DLD1 (cell line): Measurements from ENCODE around the gene SMPD3.
"Not testable (repeated sequence)": the region's sequence is repeated elsewhere in the genome, so short reads cannot be mapped to it uniquely, and the experiment has no call there.

Experiments used
- in situ Hi-C: cut with HindIII; loops from 2 replicates; pipeline ENCODE4 v1.10.0; 2017; ENCODE audit warnings: low sequenced_read_pairs

Gene SMPD3

GRCh38 chr16:68448360-68448970 is at the start of gene SMPD3:
Gene SMPD3 (minus strand): TSS chr16:68448508. CDS start chr16:68372181, 76,327 bp downstream.
- in situ Hi-C loops, result no loop called here

DNA sequence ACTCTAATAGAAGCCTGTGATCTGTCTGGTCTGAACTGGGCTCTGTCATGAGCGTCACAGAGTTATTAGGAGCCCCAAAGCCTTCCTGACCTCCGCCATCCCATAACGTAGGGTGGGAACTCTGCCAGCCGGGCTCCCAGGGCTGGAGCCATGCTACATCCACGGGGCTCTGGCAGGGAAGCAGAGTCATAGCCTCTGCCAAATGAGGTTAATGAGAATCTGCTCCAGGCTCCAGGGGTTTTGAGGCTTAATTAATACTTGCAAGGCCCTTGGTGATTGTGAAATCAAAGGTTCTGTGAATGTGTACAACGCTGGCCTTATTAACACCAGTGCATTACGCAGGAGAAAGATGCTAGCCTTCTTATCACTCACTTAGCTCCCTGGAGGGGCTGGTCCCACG is 48.4 kb upstream of the SMPD3 start:
- in situ Hi-C loops, result no loop called here

GRCh38 chr16:68494261-68494660 is 46.0 kb upstream of the SMPD3 start:
- in situ Hi-C loops, result not testable (repeated sequence)

- in situ Hi-C loops, result no loop called here
These were observed 45.2 kb upstream of the SMPD3 start for GRCh38 chr16:68493412-68494070.

- in situ Hi-C loops, result no loop called here
These were observed 44.5 kb upstream of the SMPD3 start for GRCh38 chr16:68492543-68493411.

GRCh38 chr16:68492151-68492542 is 43.8 kb upstream of the SMPD3 start:
- in situ Hi-C loops, result no loop called here

GRCh38 chr16:68491576-68491950 is 43.3 kb upstream of the SMPD3 start:
- in situ Hi-C loops, result no loop called here

GRCh38 chr16:68490829-68491575 is 42.7 kb upstream of the SMPD3 start:
- in situ Hi-C loops, result no loop called here

GRCh38 chr16:68490358-68490757 is 42.0 kb upstream of the SMPD3 start:
- in situ Hi-C loops, result no loop called here

GRCh38 chr16:68488554-68488953 is 40.2 kb upstream of the SMPD3 start:
- in situ Hi-C loops, result no loop called here

DNA sequence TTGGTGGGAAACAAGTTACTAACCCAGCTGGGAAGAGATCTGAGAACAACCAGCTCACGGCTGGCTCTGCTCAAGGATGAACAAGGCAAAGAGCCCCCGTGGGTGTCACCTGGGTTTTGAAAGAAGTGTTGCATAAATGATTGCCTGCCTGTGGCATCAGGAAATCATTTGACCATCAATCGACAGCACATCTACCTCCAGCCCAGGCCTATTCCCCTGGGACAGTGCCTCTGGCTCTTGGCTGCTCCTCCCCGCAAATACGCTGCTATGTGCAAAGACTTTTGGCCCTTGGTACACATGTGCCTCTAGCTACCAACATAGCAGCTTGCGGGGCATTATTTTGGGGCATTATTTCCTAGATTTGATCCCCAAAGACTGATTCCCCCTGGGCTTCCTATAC is 39.4 kb upstream of the SMPD3 start:
- in situ Hi-C loops, result no loop called here

DNA sequence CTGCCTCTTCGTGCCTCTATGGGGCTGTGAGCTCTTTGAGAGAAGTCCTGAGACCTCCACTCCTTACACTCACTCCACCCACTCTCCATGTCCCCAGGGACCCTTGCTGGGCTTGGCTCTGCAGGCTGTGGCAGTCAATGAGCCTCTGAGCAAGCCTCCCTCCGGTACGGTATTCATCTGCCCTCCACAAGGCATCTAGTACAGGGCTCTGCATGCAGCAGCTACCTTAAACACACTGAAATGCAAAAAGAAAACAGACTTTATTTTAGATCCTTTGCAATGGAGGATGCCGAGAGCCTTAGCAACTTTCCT is 38.9 kb upstream of the SMPD3 start:
- in situ Hi-C loops, result no loop called here

DNA sequence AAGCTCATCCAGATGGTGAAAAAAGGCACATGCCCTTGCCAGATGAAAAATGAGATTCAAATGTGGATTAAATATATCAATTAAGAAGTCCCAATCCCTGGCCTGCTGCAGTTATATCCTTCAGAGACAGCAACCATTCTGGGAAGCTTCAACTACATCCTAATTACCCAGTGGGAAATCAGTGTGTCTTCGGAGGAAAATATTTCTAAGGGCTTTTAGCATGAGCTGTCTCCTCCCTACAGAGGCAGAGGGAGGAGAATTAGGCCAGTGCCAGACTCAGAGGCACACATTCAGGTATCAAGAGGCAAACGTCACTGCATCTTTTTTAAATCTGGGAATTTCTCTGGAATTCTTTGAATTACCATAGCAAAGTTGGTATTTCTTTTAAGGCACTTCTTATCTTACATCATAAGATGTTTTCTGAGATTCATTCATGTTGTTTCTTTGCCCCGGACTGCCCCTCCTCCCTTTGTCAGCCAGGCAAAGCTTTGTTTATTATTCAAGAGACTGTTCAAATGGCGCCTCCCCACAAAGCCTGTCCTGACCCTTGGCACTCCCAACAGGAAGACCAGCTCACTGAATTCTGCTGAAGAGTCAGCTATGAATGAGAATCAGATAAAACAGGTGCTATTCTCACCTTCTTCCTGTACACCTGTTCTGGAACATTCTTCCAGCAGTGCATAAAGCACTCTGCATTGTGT is 38.3 kb upstream of the SMPD3 start:
- in situ Hi-C loops, result no loop called here

DNA sequence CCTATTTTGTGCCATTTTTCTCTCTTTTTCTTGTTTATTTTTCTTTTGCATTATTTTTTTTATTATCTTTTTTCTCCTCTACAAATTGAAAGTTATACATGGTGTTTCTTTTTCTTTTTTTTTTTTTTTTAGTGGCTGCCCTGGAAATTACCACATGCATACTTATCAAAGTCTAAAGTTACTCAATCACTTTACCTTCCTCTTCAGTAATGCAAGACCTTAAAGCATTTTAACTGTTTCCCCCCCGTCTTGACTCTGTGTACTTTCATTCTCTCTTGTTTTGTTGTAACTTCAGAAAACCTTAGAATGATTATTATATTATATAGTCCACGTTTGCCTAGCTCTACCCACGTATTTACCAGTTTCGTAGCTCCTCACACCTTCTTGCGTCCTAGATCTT is 33.3 kb upstream of the SMPD3 start:
- in situ Hi-C loops, result no loop called here

DNA sequence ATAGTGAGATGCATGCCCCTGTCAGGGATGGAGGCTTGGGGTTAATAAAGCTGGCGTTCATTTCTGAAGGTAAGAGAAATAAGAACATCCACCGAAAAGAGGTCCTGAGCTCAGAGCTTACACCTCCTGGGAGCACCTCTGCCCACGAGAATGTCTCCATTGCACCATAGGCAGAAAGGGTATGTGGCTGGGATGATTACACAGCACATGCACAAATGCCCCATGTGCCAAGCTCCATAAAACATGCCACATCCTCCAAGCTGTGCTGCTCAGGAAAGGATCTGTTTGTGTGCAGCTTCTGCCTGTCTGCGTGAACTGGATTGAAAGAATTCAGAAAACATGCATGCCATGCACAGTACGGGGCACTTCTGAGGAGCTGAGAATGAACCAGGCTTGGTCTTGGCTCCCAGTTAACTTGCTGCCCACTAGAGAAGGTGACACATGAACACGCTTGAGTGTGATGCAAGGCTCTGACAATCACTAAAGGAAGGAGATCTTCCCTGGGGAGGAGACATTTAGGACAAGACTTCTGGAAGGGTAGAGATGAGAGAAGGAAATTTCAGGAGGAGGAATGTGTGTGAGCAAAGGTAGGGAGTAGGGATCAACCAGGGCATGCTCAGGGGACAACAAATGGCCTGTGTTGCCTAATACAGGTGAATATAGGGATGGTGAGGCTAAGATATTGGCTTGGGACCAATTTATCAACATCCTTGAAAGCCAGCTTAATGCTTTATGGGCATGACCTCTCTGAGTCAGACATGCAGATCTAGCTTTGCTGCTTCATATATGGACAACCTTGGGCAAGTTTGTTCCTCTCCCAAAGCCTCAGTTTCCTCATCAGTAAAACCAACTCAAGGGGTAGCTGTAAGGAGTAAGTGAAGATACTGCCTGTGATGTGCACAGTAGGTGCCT is 32.0 kb upstream of the SMPD3 start:
- in situ Hi-C loops, result no loop called here

DNA sequence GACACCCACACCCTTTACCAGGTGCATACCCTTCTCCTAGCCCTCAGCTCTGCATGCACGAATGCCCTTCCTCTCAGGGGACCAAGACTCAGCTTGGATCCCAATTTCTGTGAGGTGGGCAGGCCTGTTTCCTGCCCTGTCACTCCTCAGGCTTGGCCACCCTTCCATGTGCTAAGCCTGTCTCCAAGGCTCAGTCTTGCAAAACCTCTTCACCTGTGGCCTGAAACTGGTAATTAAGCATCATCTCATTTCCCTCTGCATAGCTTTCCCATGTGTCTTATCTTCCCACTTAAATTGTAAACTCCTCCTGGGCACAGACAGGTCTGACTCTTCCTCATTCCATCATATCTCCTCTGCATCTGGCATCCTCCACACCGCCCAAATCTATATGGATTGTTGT is 31.0 kb upstream of the SMPD3 start:
- in situ Hi-C loops, result no loop called here

- in situ Hi-C loops, result no loop called here
These were observed 30.4 kb upstream of the SMPD3 start for GRCh38 chr16:68478526-68479250.

DNA sequence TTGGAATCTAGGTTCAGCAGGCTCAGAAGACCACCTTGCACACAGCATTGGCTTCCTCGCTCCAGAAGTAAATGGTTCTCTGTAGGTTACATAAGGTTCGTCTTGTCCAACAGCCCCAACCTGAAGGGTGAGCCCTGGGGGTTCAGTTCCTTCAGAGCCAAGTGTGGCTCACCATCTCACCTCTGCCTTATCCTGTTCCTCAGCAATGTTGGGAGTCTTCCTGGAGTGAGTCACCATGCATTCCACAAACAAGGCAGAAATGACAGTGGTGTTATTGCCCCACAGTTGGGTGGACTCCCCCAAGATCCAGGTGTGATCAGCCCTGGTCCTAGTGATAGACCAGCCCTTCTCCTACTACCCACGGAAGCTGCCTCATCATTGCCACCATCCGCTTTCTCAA is 26.8 kb upstream of the SMPD3 start:
- in situ Hi-C loops, result no loop called here
